Ishikawa (cell line): ENCODE data around the gene SLC51B.
A peak's percentile ranks its signal among the peaks of the same experiment; 100 is the strongest.

Experiments
- CEBPB ChIP-seq: IDR thresholded peaks from 2 replicates; pipeline ENCODE4 v1.6.1; 2012
- CREB1 ChIP-seq: IDR thresholded peaks from 2 replicates; pipeline ENCODE4 v1.6.1; 2012; ENCODE audit warnings: low read depth
- EGR1 ChIP-seq: IDR thresholded peaks from 2 replicates; pipeline ENCODE4 v1.6.1; 2012
- EP300 ChIP-seq: IDR thresholded peaks from 2 replicates; pipeline ENCODE4 v1.6.1; 2012; ENCODE audit warnings: borderline replicate concordance
- FOXM1 ChIP-seq: IDR thresholded peaks from 2 replicates; pipeline ENCODE4 v1.6.1; 2012; ENCODE audit warnings: low read depth, borderline replicate concordance
- MAX ChIP-seq: IDR thresholded peaks from 2 replicates; pipeline ENCODE4 v1.6.1; 2012
- NFIC ChIP-seq: IDR thresholded peaks from 2 replicates; pipeline ENCODE4 v1.6.1; 2012
- RAD21 ChIP-seq: IDR thresholded peaks from 2 replicates; pipeline ENCODE4 v1.6.1; 2012; ENCODE audit warnings: low read depth
- REST ChIP-seq: IDR thresholded peaks from 2 replicates; pipeline ENCODE4 v1.6.1; 2012; ENCODE audit warnings: low read depth, mild to moderate bottlenecking
- TAF1 ChIP-seq: IDR thresholded peaks from 2 replicates; pipeline ENCODE4 v1.6.1; 2012; ENCODE audit warnings: low read depth, mild to moderate bottlenecking
- TCF12 ChIP-seq: IDR thresholded peaks from 2 replicates; pipeline ENCODE4 v1.6.1; 2012; ENCODE audit warnings: low read depth
- TEAD4 ChIP-seq: IDR thresholded peaks from 2 replicates; pipeline ENCODE4 v1.6.1; 2012
- USF1 ChIP-seq: IDR thresholded peaks from 2 replicates; pipeline ENCODE4 v1.6.1; 2012
- YY1 ChIP-seq: IDR thresholded peaks from 2 replicates; pipeline ENCODE4 v1.6.1; 2012; ENCODE audit warnings: low read depth
- ZBTB7A ChIP-seq: IDR thresholded peaks from 2 replicates; pipeline ENCODE4 v1.6.1; 2012; ENCODE audit warnings: low read depth

The SLC51B gene

GRCh38 chr15:65038836-65039235, 6.4 kb upstream of the SLC51B start:
- TF ChIP-seq TCF12, result no peak

GRCh38 chr15:65040461-65040860, 4.7 kb upstream of the SLC51B start:
- TF ChIP-seq RAD21, result no peak
- no peak for TF ChIP-seq YY1
- TF ChIP-seq REST, result no peak

GRCh38 chr15:65041787-65042186, 3.4 kb upstream of the SLC51B start:
- TF ChIP-seq YY1 (no peak), NFIC (no peak), RAD21 (no peak), TEAD4 (no peak), CEBPB (no peak), CREB1 (no peak), ZBTB7A (no peak), TAF1 (no peak), EP300 (no peak)

- TF ChIP-seq FOXM1 (no peak), USF1 (no peak), ZBTB7A (no peak), EP300 (no peak), MAX (no peak), CREB1 (no peak), TAF1 (no peak), YY1 (no peak), RAD21 (no peak), EGR1 (no peak), TCF12 (no peak), CEBPB (no peak), NFIC (no peak), TEAD4 (no peak)
Observed at GRCh38 chr15:65042776-65043327, 2.3 kb upstream of the SLC51B start.

DNA sequence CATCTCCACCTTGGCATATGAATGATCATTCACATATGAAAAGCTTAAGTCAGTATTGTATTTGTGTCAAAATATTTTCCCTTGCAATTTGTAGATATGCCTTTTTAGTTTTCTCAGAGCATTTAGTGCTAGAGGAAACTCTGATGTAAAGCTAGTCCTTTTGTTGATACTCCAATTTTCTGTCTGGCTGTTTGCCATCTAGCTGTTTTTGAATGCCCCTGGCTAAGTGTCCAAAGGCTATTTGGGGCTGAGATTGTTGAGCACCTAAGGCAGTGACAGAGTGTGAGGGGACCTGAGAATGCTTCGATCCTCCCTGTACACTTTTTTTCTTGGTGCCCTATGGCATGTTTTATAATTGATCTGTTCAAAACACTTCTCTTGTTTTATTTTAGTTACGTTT, 3.1 kb downstream of the SLC51B start:
- TF ChIP-seq TCF12, result no peak
- TF ChIP-seq TAF1, result no peak
- no peak for TF ChIP-seq REST

DNA sequence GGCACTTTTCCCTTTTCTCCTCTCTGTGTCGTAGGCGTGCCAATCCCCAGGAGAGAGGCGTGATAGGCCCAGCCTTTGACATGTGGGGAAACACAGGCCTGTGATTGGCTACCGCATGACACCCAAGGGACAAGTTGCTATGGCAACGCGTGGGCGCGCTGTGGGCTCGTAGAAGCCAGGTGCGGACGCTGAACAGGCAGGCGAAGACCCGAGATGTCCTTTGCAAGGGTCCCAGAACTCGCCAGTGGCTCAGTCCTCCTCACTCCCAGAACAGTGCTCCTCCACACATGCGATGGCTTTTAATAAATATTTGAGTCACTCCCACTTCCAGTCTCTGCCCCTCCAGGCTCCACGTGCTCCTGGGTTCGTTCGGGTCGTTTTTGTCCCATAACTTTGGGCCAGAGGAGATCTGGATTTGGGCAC, 4.2 kb downstream of the SLC51B start:
- TF ChIP-seq USF1, result peak; percentile 95
- no peak for TF ChIP-seq REST
- TF ChIP-seq RAD21, result no peak
- no peak for TF ChIP-seq TEAD4
- TF ChIP-seq YY1, result no peak
- TF ChIP-seq EP300, result no peak
- TF ChIP-seq TCF12, result no peak
- TF ChIP-seq EGR1, result peak; percentile 93
- TF ChIP-seq NFIC, result no peak
- TF ChIP-seq FOXM1, result no peak
- peak; percentile 92 for TF ChIP-seq MAX
- no peak for TF ChIP-seq ZBTB7A
- TF ChIP-seq CREB1, result no peak
- no peak for TF ChIP-seq TAF1
- no peak for TF ChIP-seq CEBPB
